ENCODE measurements around the gene FCRLA.
A peak's percentile ranks its signal among the peaks of the same experiment; 100 is the strongest.

FCRLA gene

GRCh38 chr1:161743231-161743630 lies 36.2 kb downstream of the FCRLA start:
- TF ChIP-seq CTCF (IDR thresholded peaks at IDR 0.05; ENCODE audit: low read depth, low read length) = no peak
- DNase-seq (ENCODE audit: extremely low read depth, low read depth) = no peak

- TF ChIP-seq CTCF (IDR thresholded peaks at IDR 0.05; ENCODE audit: low read depth, low read length) = no peak
Measured at GRCh38 chr1:161747801-161748200, 40.8 kb downstream of the FCRLA start.

GRCh38 chr1:161749509-161750407 lies 42.7 kb downstream of the FCRLA start, which contains the start of gene DUSP12:
TSS of gene DUSP12 (plus strand) at chr1:161749786. CDS start at chr1:161749802, 16 bp downstream.
- peak; percentile 42 for TF ChIP-seq CTCF (IDR thresholded peaks at IDR 0.05; ENCODE audit: low read depth, low read length)

More at GRCh38 chr1:161747801-161748200, 40.8 kb downstream of the FCRLA start:
- DNase-seq (ENCODE audit: extremely low read depth, low read depth) = no peak

GRCh38 chr1:161763522-161764098 lies 56.6 kb downstream of the FCRLA start:
- DNase-seq (ENCODE audit: extremely low read depth, low read depth) = no peak

More at GRCh38 chr1:161749509-161750407, 42.7 kb downstream of the FCRLA start, which contains the start of gene DUSP12:
- peak; percentile 86 for DNase-seq (ENCODE audit: extremely low read depth, low read depth)

More at GRCh38 chr1:161763522-161764098, 56.6 kb downstream of the FCRLA start:
- TF ChIP-seq CTCF (IDR thresholded peaks at IDR 0.05; ENCODE audit: low read depth, low read length) = peak; percentile 37
